K562 (cell line): ENCODE data around the gene TARBP1. TPM values are rescaled to one million over a fixed set of nuclear protein-coding genes. Genes with fewer than 3 reads are reported as not detected.

Experiments
- ADNP ChIP-seq: fragments of 200-800 bp; sonication (Bioruptor generic); IDR thresholded peaks from 2 replicates; pipeline ENCODE4 v1.6.1; 2016; ENCODE audit warnings: missing genetic modification characterization, missing compliant biosample characterization
- CBX1 ChIP-seq: sonication (generic); IDR thresholded peaks from 2 replicates; pipeline ENCODE4 v1.6.1; 2016; ENCODE audit warnings: antibody characterized with exemption, low read depth, mild to moderate bottlenecking
- CBX2 ChIP-seq: fragments of 200-600 bp; sonication (generic); IDR thresholded peaks from one replicate; pipeline ENCODE4 v1.6.1; 2012; ENCODE audit warnings: mild to moderate bottlenecking, low read length, inconsistent platforms; ENCODE audit not compliant: insufficient read depth, poor library complexity, severe bottlenecking
- ELK1 ChIP-seq: sonication (generic); formaldehyde crosslinking; IDR thresholded peaks from 2 replicates; pipeline ENCODE4 v1.8.1; 2022; ENCODE audit warnings: missing genetic modification reagents
- EP400 ChIP-seq: fragments of 450-650 bp; IDR thresholded peaks from 2 replicates; pipeline ENCODE4 v1.6.1; 2017; ENCODE audit warnings: antibody characterized with exemption, mild to moderate bottlenecking, moderate library complexity
- EZH2 ChIP-seq: IDR thresholded peaks from 2 replicates; pipeline ENCODE4 v1.6.1; 2012; ENCODE audit warnings: low read depth, mild to moderate bottlenecking, inconsistent platforms, low read length, borderline replicate concordance
- FOXM1 ChIP-seq, 2 experiments: fragments of 450-650 bp in 1 of 2; sonication (generic) in 1 of 2; formaldehyde crosslinking in 1 of 2; IDR thresholded peaks; 2 replicates each; pipeline versions ENCODE4 v1.6.1 to v1.9.0; 2017 to 2022; ENCODE audit warnings: low read depth in 2 of 2, mild to moderate bottlenecking in 2 of 2, missing genetic modification reagents in 1 of 2, moderate library complexity in 1 of 2
- HOMEZ ChIP-seq: fragments of 250-450 bp; sonication (Bioruptor Pico); IDR thresholded peaks from 2 replicates; pipeline ENCODE4 v1.4.0; 2020; ENCODE audit warnings: mild to moderate bottlenecking, moderate library complexity
- JUND ChIP-seq, 2 experiments: IDR thresholded peaks; 2 replicates in 1 of 2; 3 replicates in 1 of 2; pipeline ENCODE4 v1.6.1; 2011; ENCODE audit warnings: borderline replicate concordance in 2 of 2, low read depth in 2 of 2, low read length in 2 of 2, improper control_type of control experiment in 1 of 2, missing biosample characterization in 1 of 2, missing genetic modification characterization in 1 of 2, missing genetic modification reagents in 1 of 2
- RCOR1 ChIP-seq, 2 experiments: IDR thresholded peaks; 2 replicates each; pipeline ENCODE4 v1.6.1; 2012; ENCODE audit warnings: low read depth in 2 of 2, low read length in 2 of 2, borderline replicate concordance in 1 of 2, improper control_type of control experiment in 1 of 2
- TCF15 ChIP-seq: fragments of 250-450 bp; sonication (Bioruptor Pico); IDR thresholded peaks from 2 replicates; pipeline ENCODE4 v1.8.0; 2022; ENCODE audit warnings: moderate library complexity, mild to moderate bottlenecking, inconsistent platforms
- ZBTB7A ChIP-seq: IDR thresholded peaks from 2 replicates; pipeline ENCODE4 v1.6.1; 2011; ENCODE audit warnings: low read depth, mild to moderate bottlenecking, low read length, moderate library complexity, borderline replicate concordance; ENCODE audit not compliant: control insufficient read depth
- ZNF318 ChIP-seq, 2 experiments: fragments of 450-650 bp; IDR thresholded peaks; 2 replicates each; pipeline ENCODE4 v1.6.1; 2016; ENCODE audit warnings: mild to moderate bottlenecking in 2 of 2, borderline replicate concordance in 1 of 2, low read depth in 1 of 2, moderate library complexity in 1 of 2
- polyA plus RNA-seq, 8 experiments: library from polyadenylated mRNA; depleted of rRNA in 4 of 8; stranded (reverse) in 5 of 8; unstranded in 3 of 8; fragments of >200 nt; fragmentation: Nextera tagmentation in 2 of 8; fragmentation: Illumina TruSeq in 1 of 8; extraction: Ambion mirVana in 2 of 8; extraction: Trizol in 1 of 8; gene quantifications; 2 replicates each; pipeline versions ENCODE4 v1.2.1 to v1.2.3, GENCODE V29; 2011 to 2014; ENCODE audit warnings: inconsistent platforms in 1 of 8, missing spikeins in 1 of 8
- total RNA-seq, 7 experiments: library from RNA; depleted of rRNA in 6 of 7; stranded (reverse); fragments of >200 nt in 6 of 7; fragmentation: Illumina TruSeq in 2 of 7; extraction: Trizol in 2 of 7; gene quantifications; 2 replicates each; pipeline versions ENCODE4 v1.2.1 to v1.2.3, GENCODE V29; 2011 to 2021; ENCODE audit warnings: low replicate concordance in 1 of 7

TARBP1 gene
- total and polyA plus RNA-seq, 9 of the 15 experiments (the other 6 are each of a cell fraction or from before 2014, with no cell fraction given), result 8.8 to 48.0 (median 22.9) TPM

GRCh38 chr1:234520908-234521817, 42.2 kb upstream of the TARBP1 start (continued):
- peak in 1 of 2 experiments; percentile 53; a peak in 1 of 4 replicates for TF ChIP-seq RCOR1 (IDR thresholded peaks at IDR 0.05; ENCODE audit: borderline replicate concordance in 1 of 2, low read depth in 2 of 2, low read length in 2 of 2)
- TF ChIP-seq ADNP, result no peak
- no peak for TF ChIP-seq ZNF318 (IDR thresholded peaks at IDR 0.05; ENCODE audit: borderline replicate concordance in 1 of 2, low read depth in 1 of 2)
- peak; percentile 51; the same call in 1 of the 2 replicates for TF ChIP-seq JUND (IDR thresholded peaks at IDR 0.05; ENCODE audit: borderline replicate concordance, low read depth, low read length)
- TF ChIP-seq JUND (tag; IDR thresholded peaks at IDR 0.05; ENCODE audit: borderline replicate concordance, low read depth, low read length), result no peak
- TF ChIP-seq ELK1, result no peak
- no peak for TF ChIP-seq CBX1
- TF ChIP-seq FOXM1 (IDR thresholded peaks at IDR 0.05; ENCODE audit: low read depth), result no peak
- TF ChIP-seq FOXM1 (CRISPR knock-in tag; IDR thresholded peaks at IDR 0.05; ENCODE audit: low read depth), result no peak
- no peak for TF ChIP-seq TCF15
- no peak for TF ChIP-seq HOMEZ (CRISPR knock-in tag)
- no peak for TF ChIP-seq CBX2
- no peak for TF ChIP-seq EZH2
- no peak for TF ChIP-seq ZBTB7A
- no peak for TF ChIP-seq EP400
